ENCODE results near the gene TTYH1.
A peak's percentile ranks its signal among the peaks of the same experiment; 100 is the strongest.
"Not testable (repeated sequence)": the region's sequence is repeated elsewhere in the genome, so short reads cannot be mapped to it uniquely, and the experiment has no call there.

TTYH1 gene

DNA sequence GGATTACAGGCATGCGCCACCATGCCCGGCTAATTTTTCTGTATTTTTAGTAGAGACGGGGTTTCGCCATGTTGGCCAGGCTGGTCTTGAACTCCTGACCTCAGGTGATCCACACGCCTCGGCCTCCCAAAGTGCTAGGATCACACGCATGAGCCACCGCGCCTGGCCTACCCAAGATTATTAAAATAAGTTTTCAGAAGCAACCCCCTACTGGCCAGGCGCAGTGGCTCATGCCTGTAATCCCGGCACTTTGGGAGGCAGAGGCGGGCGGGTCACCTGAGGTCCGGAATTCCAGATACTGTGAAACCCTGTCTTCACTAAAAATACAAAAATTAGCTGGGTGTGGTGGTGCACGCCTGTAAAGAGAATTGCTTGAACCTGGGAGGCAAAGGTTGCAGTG is 31.1 kb downstream of the TTYH1 start:
- not testable (repeated sequence) for DNase-seq

DNA sequence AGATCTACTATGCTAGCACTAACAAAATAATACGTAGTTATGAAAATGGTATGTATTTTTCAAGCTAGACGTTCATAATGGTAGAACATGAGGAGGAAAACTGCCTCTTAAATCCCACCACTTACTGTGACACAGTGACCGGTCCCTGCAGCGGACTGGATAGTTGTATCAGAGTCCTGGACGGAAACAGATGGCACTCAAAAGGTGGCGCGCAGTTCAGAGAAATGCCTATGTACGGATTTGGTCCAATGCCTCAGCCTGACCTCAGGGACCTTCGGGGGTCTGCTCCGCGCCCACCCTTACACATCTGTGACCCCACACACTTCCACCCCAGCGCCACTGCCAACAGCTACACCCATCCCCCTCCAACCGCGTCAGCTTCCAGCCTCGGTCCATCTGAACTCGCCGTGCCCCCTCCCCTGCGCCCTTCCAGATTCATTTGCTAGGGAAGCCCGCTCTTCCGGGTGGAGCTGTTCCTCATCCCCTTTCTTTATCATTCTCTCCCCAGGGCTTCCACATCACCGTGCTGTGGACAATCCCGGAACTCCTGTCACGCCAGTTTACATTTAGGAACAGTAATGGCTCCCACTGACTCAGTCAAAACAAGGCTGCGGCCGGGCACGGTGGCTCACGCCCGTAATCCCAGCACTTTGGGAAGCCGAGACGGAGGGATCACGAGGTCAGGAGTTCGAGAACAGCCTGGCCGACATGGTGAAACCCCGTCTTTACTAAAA is 32.9 kb downstream of the TTYH1 start:
- no peak for DNase-seq

DNA sequence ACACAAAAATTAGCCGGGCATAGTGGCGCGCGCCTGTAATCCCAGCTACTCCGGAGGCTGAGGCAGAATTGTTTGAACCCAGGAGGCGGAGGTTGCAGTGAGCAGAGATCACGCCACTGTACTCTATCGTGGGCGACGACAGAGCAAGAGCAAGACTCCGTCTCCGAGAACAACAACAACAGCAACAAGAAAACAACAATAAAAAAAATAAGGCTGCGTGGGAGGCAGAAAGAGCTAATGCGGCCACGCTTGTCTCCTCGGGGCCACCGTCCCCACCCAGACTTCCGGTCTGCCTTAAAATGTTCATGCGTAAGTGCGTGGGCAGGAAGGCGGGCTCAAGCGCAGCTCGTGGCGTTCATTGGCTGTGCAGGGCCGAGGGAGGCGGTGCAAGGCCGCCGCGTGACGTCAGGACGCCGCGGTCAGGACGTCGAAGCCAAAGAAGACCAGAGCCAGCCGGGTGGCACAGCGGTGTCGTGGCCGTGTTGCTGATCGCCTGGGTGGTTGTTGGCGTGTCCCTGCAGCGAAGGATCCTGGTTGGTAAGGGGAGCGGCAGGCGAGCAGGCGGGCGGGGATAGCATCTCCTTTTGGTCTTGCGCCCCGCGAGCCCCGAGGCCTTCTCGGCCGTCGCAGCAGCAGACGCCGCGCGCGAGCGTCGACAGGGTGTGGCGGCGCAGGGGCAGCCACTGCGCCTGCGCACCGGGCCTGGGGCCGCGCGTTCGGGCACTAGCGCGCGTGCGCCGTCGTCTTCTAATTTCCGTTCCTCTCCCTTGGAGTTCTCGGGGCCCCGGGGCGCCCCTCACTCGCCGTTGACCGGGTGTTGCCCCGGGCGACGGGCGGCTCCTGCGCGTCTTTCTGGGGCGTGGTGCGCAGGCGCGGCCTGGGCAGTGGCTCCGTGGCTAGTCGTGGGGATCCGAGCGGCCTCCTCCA is 33.8 kb downstream of the TTYH1 start, which contains the start of gene LENG8:
Gene LENG8, plus strand, starts transcription at position 426 of the 927 bp plus-strand sequence. CDS start 2,146 bp downstream, outside the sequence.
- peak; percentile 95 to 98 for DNase-seq

DNA sequence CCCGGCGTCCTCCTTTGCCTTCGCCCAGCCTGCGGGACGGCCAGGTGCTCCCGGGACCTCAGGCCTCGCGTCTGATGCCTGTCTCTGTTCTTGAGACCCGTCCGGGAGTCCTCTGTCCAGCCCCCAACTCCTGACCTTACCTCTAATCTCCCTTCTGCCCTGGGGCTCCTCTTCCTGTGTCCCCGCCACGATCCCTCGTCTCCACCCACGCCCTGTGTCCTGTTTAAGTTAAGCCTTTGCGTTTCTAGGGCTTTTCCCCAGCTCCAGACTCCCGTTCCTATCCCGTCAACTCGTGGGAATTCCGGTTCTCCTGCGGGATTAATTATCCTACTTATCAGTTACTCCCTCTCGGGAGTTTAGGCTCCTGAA is 34.4 kb downstream of the TTYH1 start:
- DNase-seq: no peak

DNA sequence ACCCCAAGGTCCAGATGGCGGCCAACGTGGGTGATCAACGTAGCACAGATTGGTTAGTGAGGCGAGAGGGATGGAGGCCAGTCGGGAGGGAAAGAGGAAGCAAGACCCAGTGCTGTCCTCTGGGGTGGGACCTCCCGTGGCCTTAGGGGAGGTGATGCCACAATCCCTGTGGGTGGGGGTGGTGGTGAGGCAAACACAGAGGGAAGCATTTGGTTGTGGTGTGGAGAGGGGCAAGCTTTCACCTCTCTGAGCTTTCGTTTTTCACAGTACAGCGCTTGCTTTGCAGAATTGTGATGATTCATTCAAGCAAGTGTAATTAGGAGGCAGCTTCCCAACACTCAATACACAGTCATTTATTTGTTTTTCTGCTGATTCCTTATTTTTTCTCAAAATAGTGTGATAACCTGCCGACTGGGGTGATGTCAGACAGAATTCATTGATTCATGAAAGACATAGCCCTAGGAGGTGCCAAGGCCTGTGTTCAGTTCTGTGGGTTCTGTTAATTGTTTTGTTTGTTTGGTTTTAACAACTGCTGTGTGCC is 36.1 kb downstream of the TTYH1 start:
- DNase-seq: no peak

DNA sequence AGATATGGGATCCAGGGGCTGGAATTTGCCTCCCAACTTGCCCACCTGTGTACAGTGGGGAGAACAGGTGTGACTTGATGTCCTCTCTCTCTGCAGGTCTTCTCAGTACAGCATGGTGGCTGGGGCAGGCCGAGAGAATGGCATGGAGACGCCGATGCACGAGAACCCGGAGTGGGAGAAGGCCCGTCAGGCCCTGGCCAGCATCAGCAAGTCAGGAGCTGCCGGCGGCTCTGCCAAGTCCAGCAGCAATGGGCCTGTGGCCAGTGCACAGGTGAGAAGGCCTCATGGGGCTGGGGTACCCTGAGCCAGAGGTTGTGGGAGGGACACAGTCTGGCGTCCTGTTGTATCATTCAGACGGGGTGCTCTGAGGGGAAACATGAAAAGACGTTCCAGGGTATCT is 36.7 kb downstream of the TTYH1 start:
- no peak for DNase-seq

DNA sequence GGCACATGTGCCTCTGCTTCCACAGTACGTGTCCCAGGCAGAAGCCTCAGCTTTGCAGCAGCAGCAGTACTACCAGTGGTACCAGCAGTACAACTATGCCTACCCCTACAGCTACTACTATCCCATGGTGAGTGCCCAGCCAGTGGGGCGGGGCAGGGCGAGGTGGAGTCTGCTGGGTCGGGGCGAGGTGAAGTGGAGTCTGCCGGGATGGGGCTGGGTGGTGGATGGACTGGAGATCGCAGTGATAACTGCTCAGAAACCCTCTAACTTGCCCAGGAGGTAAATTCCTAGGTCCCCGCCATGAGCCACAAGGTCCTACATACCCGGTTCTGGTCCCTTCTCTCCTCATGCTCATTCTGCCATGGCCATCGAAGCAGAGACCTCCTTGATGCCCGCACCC is 37.4 kb downstream of the TTYH1 start:
- DNase-seq: no peak

DNA sequence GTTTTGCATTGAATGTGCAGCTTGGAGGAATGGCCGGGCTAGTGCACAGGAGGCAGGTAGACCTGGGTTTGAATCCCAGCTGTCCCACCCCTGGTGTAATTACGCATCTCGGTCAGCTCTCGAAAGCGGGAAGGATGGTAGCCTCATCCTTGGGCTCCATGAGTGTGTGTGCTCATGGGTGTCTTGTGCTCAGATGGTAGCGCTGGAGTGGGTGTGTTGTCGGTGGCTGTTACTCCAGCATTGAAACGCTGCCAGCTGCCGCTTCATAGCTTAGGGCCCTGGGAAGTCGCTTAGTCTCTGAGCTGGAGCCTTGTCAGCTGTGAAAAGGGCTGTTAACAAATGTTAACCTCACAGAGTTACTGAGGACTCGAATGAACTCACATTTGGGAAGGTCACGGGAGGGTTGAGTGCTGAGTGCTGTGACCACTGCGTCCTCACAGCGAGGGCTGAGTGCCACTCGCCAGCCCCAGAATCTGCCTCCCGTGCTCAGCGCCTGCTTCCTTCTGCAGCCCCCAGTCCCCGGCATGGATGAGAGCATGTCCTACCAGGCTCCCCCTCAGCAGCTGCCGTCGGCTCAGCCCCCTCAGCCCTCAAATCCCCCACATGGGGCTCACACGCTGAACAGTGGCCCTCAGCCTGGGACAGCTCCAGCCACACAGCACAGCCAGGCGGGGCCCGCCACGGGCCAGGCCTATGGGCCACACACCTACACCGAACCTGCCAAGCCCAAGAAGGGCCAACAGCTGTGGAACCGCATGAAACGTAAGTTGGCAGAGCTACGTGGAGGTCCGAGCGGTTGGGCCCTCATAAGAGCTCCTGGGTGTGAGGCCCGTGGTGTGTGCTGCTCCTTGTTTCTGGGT is 38.9 kb downstream of the TTYH1 start:
- no peak for DNase-seq

DNA sequence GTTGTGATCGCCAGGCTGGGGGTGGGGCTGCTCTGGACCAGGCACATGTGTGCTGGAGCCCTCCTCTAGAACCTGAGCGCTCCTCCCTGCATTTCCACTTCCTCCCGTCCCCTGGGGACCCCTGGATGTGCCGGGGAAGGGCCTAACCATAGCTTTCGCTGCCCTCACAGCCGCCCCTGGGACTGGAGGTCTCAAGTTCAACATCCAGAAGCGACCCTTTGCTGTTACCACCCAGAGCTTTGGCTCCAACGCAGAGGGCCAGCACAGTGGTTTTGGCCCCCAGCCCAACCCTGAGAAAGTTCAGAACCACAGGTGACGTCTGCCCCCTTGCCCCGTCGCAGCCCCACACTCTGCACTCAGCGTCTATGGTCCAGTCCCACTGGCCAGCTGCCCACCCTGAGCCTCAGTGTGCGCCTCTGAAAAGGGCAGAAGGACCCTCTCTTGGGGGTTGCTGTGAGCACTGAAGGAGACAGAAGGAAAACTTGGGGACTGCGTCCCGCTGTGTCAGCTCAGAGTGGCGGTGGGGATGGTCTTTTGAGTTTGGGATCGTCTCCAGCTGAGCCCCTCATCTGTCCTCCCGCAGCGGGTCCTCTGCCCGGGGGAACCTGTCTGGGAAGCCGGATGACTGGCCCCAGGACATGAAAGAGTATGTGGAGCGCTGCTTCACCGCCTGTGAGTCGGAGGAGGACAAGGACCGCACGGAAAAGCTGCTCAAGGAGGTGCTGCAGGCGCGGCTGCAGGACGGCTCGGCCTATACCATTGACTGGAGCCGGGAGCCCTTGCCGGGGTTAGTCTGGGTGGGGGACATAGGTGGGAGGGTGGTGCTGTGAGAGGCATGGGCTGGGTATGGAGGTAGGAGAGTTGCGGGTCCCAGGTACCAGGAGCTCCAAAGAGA is 39.8 kb downstream of the TTYH1 start:
- DNase-seq: no peak

DNA sequence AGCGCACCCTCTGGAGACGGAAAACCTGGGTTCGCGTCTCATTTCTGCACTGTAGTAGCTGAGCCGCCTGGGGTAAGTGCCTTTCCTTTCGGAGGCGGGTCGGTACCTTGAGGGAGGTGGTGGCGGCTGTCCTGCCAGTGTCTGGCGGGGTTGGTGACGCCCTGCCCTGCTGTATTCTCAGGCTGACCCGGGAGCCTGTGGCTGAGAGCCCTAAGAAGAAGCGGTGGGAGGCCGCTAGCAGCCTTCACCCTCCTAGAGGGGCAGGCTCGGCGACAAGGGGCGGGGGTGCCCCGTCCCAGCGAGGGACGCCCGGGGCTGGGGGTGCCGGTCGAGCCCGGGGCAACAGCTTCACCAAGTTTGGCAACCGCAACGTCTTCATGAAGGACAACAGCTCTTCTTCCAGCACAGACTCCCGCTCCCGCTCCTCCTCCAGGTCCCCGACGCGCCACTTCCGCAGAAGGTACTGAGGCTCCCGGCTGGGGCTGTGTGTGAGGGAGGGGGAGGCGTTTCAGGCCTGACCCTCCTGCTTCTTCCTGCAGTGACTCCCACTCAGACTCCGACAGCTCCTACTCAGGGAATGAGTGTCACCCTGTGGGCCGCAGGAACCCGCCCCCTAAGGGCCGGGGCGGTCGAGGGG is 40.6 kb downstream of the TTYH1 start:
- no peak for DNase-seq

DNA sequence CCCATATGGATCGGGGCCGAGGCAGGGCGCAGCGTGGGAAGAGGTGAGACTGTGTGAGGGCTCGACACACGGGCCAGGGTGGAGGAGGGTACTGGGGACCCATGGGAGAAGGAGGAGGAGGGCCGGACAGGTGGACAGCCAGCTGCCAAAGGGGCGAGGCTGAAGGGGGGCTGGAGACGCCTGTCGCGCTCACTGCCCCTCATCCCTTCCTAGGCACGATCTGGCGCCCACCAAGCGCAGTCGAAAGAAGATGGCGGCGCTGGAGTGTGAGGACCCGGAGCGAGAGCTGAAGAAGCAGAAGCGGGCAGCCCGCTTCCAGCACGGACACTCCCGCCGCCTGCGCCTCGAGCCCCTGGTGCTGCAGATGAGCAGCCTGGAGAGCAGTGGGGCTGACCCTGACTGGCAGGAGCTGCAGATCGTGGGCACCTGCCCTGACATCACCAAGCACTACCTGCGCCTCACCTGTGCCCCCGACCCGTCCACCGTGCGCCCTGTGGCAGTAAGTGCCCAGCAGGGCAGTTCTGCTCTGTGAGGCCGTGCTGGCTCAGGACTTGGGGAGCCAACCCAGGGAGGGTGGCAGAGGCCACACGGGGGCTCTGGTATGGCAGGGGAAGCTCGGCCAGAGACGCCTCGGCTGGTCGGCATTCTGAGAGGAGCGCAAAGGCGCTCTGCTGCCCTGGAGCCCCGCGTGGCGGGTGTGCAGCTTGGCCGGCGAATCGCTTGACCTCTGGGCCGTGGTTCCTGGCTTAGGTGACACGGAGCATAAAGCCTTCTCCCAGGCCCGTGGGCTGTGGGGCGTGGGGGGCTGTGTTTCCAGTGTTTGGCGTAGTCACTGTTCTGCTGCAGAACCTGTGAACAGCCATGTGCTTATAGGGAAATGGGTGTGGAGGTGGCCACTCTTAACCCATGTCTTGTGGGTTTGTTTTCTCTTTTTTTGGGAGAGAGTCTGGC is 41.4 kb downstream of the TTYH1 start:
- DNase-seq: no peak

DNA sequence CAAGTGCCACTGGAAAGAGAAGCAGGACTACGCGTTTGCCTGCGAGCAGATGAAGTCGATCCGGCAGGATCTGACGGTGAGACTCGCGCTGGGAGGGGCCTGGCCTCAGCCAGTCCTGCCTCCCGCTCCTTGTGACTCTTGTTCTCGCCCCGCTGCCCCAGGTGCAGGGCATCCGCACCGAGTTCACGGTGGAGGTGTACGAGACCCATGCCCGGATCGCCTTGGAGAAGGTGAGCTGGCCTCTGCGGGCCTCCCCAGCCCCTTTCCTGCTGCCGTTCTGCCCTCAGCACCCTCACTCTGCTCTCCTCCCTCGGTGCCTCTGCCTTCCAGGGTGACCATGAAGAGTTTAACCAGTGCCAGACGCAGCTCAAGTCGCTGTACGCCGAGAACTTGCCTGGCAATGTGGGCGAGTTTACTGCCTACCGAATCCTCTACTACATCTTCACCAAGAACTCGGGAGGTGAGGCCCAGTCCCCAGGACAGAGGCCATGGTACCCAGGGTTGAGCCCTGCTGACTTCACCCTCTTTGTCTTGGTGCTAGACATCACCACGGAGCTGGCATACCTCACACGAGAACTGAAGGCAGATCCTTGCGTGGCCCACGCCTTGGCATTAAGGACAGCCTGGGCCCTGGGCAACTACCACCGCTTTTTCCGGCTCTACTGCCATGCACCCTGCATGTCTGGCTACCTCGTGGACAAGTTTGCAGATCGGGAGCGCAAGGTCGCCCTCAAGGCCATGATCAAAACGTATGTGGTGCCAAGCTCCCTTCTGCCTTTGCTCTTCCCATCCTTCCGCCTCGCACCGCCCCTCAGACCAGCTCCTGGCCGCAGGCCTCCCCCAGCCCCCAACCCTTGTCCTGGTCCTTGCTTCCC is 42.7 kb downstream of the TTYH1 start:
- DNase-seq: no peak

DNA sequence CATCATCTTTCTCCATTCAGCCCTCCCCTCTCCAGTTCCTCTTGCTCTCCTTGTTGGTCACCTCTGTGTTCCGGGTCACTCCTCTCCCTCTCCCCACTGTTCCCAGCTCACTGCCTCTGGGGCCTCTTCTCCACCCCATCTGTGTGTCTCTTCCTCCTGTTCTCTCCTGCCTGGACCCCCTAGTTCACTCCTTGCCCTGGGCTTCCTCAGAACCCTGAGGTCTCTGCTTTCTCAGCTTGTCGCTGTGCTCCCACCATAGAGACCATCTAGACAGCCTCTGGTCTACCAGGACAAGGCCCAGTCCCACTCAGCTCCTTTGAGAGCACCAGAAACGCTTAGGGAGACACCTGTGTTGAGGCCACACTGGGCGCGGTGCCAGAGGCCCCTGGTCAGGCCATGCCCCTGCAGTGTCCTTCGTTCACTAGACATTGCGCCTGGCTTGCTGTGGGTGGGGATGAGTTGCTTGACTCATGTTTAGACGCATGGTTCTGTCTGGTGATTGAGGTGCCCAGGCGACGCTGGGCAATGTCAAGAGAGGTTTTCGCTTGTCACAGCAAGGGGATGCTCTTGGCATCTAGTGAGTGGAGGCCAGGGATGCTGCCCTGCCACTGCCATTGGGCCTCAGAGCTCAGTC is 43.5 kb downstream of the TTYH1 start:
- no peak for DNase-seq

DNA sequence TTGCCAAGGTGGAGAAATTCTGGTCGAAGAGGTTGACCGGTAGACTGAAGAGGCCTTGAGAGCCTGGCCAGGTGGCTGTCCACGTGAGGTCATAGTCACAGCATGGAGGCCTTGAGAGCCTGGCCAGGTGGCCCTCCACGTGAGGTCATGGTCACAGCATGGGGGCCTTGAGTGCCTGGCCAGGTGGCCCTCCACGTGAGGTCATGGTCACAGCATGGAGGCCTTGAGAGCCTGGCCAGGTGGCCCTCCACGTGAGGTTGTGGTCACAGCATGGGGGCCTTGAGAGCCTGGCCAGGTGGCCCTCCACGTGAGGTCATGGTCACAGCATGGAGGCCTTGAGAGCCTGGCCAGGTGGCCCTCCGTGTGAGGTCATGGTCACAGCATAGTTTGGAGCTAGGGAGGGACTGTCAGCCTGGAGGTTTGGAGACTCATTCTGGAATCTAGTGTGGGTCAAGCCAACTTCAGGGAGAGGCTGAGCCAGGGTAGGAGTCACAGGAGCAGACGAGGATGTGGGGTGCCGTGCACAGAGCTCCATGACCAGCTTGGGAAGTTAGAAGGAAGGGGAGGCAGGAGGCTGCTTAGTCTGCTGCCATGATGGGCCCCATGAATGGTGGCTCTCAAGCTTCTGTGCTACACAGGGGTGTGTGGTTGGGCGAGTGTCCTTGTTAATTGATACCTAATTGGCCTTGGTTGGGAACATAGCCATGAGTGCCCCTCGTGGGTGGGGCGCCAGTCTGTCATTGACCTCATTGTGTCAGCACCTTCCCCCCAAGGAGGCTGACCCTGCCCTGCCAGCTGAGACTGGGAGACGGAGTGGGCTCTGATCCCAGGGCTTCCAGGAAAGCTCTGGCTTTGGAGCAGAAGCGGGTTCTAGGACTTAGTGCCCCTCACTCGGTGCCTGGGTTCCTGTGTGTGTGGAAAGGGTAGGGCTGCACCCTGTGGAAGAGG is 44.3 kb downstream of the TTYH1 start:
- DNase-seq: no peak

DNA sequence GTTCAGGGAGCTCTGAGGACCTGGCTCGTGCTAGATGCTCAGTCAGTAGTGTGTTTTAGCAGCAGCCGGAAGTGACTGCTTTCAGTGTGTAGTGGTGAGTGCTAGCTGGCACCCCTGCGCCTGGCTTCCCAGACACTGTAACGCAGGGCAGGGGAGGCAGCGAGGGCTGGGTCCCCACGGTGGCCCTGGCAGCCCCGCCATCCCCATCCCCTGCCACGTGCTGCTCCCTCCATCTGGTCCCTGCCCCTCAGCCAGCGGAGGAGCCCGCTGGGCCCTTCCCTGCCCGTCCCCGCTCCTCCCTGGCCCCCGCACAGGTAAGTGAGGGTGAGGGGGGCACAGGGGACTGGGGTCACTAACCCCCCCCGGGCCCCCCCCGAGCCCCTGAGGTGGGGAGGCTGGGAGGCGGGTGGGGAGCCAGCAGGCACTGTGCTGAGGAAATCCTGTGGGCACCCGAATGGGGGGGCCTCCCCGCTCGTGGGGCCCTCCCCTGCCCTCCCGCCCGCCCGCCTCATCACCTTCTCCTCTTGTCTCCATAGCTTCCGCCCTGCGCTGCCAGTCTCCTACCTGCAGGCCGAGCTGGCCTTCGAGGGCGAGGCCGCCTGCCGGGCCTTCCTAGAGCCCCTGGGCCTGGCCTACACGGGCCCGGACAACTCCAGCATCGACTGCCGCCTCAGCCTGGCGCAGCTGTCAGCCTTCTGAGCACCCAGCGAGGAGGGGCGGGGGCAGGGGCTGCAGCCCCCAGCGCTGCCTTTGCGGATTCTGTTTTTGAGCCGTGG is 45.2 kb downstream of the TTYH1 start:
- no peak for DNase-seq

DNA sequence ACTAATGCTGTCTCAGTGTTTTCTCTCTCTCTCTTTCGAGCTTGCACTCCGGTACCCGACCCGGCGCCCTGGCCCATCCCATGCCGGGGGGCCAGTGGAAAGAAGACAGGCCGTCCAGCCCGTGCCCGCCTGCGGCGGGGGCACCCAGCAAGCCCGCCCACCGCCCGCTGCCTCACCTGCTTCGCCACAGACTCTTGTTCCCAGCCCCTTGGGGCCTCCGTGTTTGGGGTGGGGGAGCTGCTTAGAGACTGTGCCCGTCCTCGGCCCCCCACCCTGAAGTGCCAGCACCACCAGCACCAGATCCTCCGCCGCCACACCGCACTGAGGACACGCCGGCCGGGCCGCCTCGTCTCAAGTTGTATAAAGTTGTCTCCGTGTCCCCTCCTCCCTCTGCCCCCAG is 45.9 kb downstream of the TTYH1 start:
- no peak for DNase-seq

Measured in hippocampal formation (tissue), 2 donors.